CD4-positive, alpha-beta T cell (primary cell): ENCODE data around the gene AK9. TPM values are rescaled to one million over a fixed set of nuclear protein-coding genes. Genes with fewer than 3 reads are reported as not detected.

Experiments used
- ATAC-seq: fragments of 200-7000 bp; cut with Tn5 transposase; one replicate; pipeline ENCODE4 v1.10.0; 2022; ENCODE audit warnings: mild to moderate bottlenecking; ENCODE audit not compliant: poor library complexity
- CTCF ChIA-PET: fragments of 350-600 bp; sonication (Branson Sonifier 250); formaldehyde crosslinking; loops from one replicate; lab custom pipeline; 2021; ENCODE audit warnings: antibody characterized with exemption, inconsistent platforms; lab: Charles Lee
- POLR2A ChIA-PET: fragments of 350-600 bp; sonication (Branson Sonifier 250); formaldehyde crosslinking; loops from one replicate; lab custom pipeline; 2021; ENCODE audit warnings: antibody characterized with exemption, inconsistent platforms; lab: Charles Lee
- DNase-seq, 14 experiments: peaks; one replicate each; pipeline ENCODE4 v3.0.0-alpha.2; 2013 to 2020; ENCODE audit warnings: mixed read lengths in 2 of 14
- H3K27ac ChIP-seq, 2 donors: one replicate each; pipeline versions ENCODE4 v1.5.1 to v1.7.0; 2013; ENCODE audit warnings: low read length in 2 of 2, low read depth in 1 of 2, mild to moderate bottlenecking in 1 of 2
- H3K27me3 ChIP-seq, 2 experiments: 1 replicate in 1 of 2; 2 replicates in 1 of 2; pipeline versions ENCODE4 v1.6.1 to v1.7.0; 2013; ENCODE audit warnings: low read length in 2 of 2, control low read depth in 1 of 2, mild to moderate bottlenecking in 1 of 2, moderate library complexity in 1 of 2; ENCODE audit not compliant: insufficient read depth in 2 of 2, control insufficient read depth in 1 of 2
- H3K36me3 ChIP-seq: one replicate; pipeline ENCODE4 v1.6.1; 2013; ENCODE audit warnings: low read length, control low read depth; ENCODE audit not compliant: insufficient read depth
- H3K4me1 ChIP-seq: one replicate; pipeline ENCODE4 v1.6.1; 2013; ENCODE audit warnings: low read length, control low read depth; ENCODE audit not compliant: insufficient read depth
- H3K4me3 ChIP-seq: one replicate; pipeline ENCODE4 v1.5.1; 2013; ENCODE audit warnings: mild to moderate bottlenecking, low read length, moderate library complexity
- H3K9me3 ChIP-seq, 2 experiments: 1 replicate in 1 of 2; 2 replicates in 1 of 2; pipeline versions ENCODE4 v1.6.1 to v1.7.0; 2013; ENCODE audit warnings: low read length in 2 of 2, mild to moderate bottlenecking in 2 of 2, control low read depth in 1 of 2, moderate library complexity in 1 of 2; ENCODE audit not compliant: control insufficient read depth in 1 of 2, insufficient read depth in 1 of 2
- H3K27ac Mint-ChIP-seq: one replicate; pipeline ENCODE4 v1.8.0; 2020; ENCODE audit warnings: mixed read lengths
- H3K27me3 Mint-ChIP-seq: one replicate; pipeline ENCODE4 v1.8.0; 2021; ENCODE audit warnings: mixed read lengths
- H3K36me3 Mint-ChIP-seq: one replicate; pipeline ENCODE4 v1.8.0; 2021; ENCODE audit warnings: low read depth, mixed read lengths
- H3K4me1 Mint-ChIP-seq: one replicate; pipeline ENCODE4 v1.8.0; 2021; ENCODE audit warnings: low read depth, mixed read lengths
- H3K4me3 Mint-ChIP-seq: one replicate; pipeline ENCODE4 v1.8.0; 2020; ENCODE audit warnings: mild to moderate bottlenecking, mixed read lengths
- H3K9me3 Mint-ChIP-seq: one replicate; pipeline ENCODE4 v1.8.0; 2020; ENCODE audit warnings: mixed read lengths
- CTCF ChIP-seq: fragments of 200-600 bp; IDR thresholded peaks from one replicate; pipeline ENCODE4 v1.8.0; 2022; ENCODE audit warnings: antibody characterized with exemption, mild to moderate bottlenecking
- intact Hi-C, 2 experiments: fragments of 100-400 bp; cut with DNase I in 1 of 2; cut with micrococcal nuclease in 1 of 2; formaldehyde crosslinking; loops; one replicate each; pipeline versions ENCODE4 v1.15.1 to v1.9.0; 2023 to 2025; cut with DNase I, micrococcal nuclease
- total RNA-seq, 174 experiments: library from RNA in 2 of 174; stranded (reverse) in 2 of 174; gene quantifications; one replicate each; pipeline ENCODE4 v1.2.3 and lab custom pipeline; 2021 to 2026

The AK9 gene
- total RNA-seq, 2 experiments from 2014 or later: 5.3 to 6.6 TPM

GRCh38 chr6:109486068-109486467, 204.9 kb downstream of the AK9 start:
- POLR2A ChIA-PET: no interaction called here
- Mint-ChIP-seq H3K4me1 (peaks cover 33% of the 10 kb centered on the region), H3K4me3 (peak overlapping the region; percentile 54), H3K27me3 (no peaks in the 10 kb centered on the region), H3K9me3 (no peaks in the 10 kb centered on the region), H3K36me3 (peaks cover 16% of the 10 kb centered on the region), H3K27ac (no peak overlapping the region)
- CTCF ChIA-PET: interaction anchor here (1.0 to 1.1 kb wide), 3 partner anchors 8 to 45 kb away, joined by 3 to 4 read pairs (median 3); partner anchors contain the start of gene SMPD2
- Histone ChIP-seq H3K4me1 (peaks cover 22% of the 10 kb centered on the region), H3K4me3 (no peak overlapping the region), H3K9me3 (no peaks in the 10 kb centered on the region), H3K36me3 (peaks cover under 1% of the 10 kb centered on the region), H3K27ac (no peak overlapping the region), H3K27me3 (no peaks in the 10 kb centered on the region)
- no peak for DNase-seq
- ATAC-seq: no peak
- intact Hi-C loops: loop anchor here in 1 of 2 experiments (10.0 kb wide), 2 partner anchors 391 to 1771 kb away; partner anchors contain the start of genes CEP57L1 and SESN1
- no peak for TF ChIP-seq CTCF

GRCh38 chr6:109485266-109485935, 205.6 kb downstream of the AK9 start:
- no peak overlapping the region for H3K4me3 ChIP-seq
- no peaks in the 10 kb centered on the region for H3K27me3 ChIP-seq
- Mint-ChIP-seq H3K27ac (peak overlapping the region; percentile 79), H3K27me3 (no peaks in the 10 kb centered on the region), H3K36me3 (peaks cover 22% of the 10 kb centered on the region), H3K4me3 (peak overlapping the region; percentile 54), H3K4me1 (peaks cover 33% of the 10 kb centered on the region), H3K9me3 (no peaks in the 10 kb centered on the region)
- no peak for ATAC-seq
- peaks cover 22% of the 10 kb centered on the region for H3K4me1 ChIP-seq
- ChIA-PET CTCF (interaction anchor here (1.0 to 1.1 kb wide), 3 partner anchors 9 to 44 kb away, joined by 3 to 4 read pairs (median 3); partner anchors contain the start of gene SMPD2), POLR2A (no interaction called here)
- no peak for TF ChIP-seq CTCF
- DNase-seq: no peak
- H3K27ac ChIP-seq: no peak overlapping the region
- intact Hi-C loops: loop anchor here in 1 of 2 experiments (2.0 to 10.0 kb wide), 3 partner anchors 205 to 1771 kb away; partner anchors contain the start of genes AK9, CEP57L1, FIG4 and SESN1
- H3K36me3 ChIP-seq: peaks cover 7% of the 10 kb centered on the region
- H3K9me3 ChIP-seq: no peaks in the 10 kb centered on the region

GRCh38 chr6:109484122-109484521, 206.9 kb downstream of the AK9 start:
- ChIA-PET POLR2A (interaction anchor here (6.4 to 6.5 kb wide), 2 partner anchors 27 to 102 kb away, joined by 39 to 86 read pairs; partner anchors contain the start of genes CD164 and MICAL1), CTCF (interaction anchor here (1.1 to 3.9 kb wide), 2 partner anchors 44 to 101 kb away, joined by 3 to 14 read pairs; partner anchors contain the start of genes CD164, PPIL6 and SMPD2)
- Mint-ChIP-seq H3K27ac (peak overlapping the region; percentile 79), H3K9me3 (no peaks in the 10 kb centered on the region), H3K36me3 (peaks cover 33% of the 10 kb centered on the region), H3K27me3 (no peaks in the 10 kb centered on the region), H3K4me1 (peaks cover 45% of the 10 kb centered on the region), H3K4me3 (peak overlapping the region; percentile 80)
- Histone ChIP-seq H3K27ac (peak overlapping the region; percentile 22 to 68), H3K9me3 (no peaks in the 10 kb centered on the region), H3K4me3 (no peak overlapping the region), H3K27me3 (no peaks in the 10 kb centered on the region), H3K36me3 (peaks cover 12% of the 10 kb centered on the region), H3K4me1 (peaks cover 30% of the 10 kb centered on the region)
- TF ChIP-seq CTCF: no peak
- DNase-seq: no peak
- ATAC-seq: no peak
- intact Hi-C loops: loop anchor here in 1 of 2 experiments (2.0 to 10.0 kb wide), 6 partner anchors 207 to 1769 kb away; partner anchors contain the start of genes AK9, ARMC2, CEP57L1 and FIG4
